ENCODE measurements around the gene NTN5.
"Not testable (repeated sequence)": the region's sequence is repeated elsewhere in the genome, so short reads cannot be mapped to it uniquely, and the experiment has no call there.

NTN5 gene

GRCh38 chr19:48669903-48670668 lies 2.7 kb downstream of the NTN5 start:
- ATAC-seq: no peak
- no peak for DNase-seq

GRCh38 chr19:48668761-48669160 lies 4.1 kb downstream of the NTN5 start:
- DNase-seq: no peak
- no peak for ATAC-seq

- ATAC-seq (no peak), DNase-seq (no peak)
Observed at GRCh38 chr19:48668332-48668731, 4.5 kb downstream of the NTN5 start.

- no peak for ATAC-seq
Observed at GRCh38 chr19:48665786-48666185, 7.0 kb downstream of the NTN5 start.

GRCh38 chr19:48664476-48664875 lies 8.3 kb downstream of the NTN5 start:
- ATAC-seq (no peak), DNase-seq (no peak)

More at GRCh38 chr19:48665786-48666185, 7.0 kb downstream of the NTN5 start:
- DNase-seq: no peak

- ATAC-seq: no peak
- DNase-seq: no peak
Observed at GRCh38 chr19:48663667-48664066, 9.2 kb downstream of the NTN5 start.

GRCh38 chr19:48661711-48662090 lies 11.1 kb downstream of the NTN5 start:
- ATAC-seq (no peak), DNase-seq (no peak)

- ATAC-seq (peak; percentile 89), DNase-seq (peak; percentile 87)
Observed at GRCh38 chr19:48660852-48661710, 11.7 kb downstream of the NTN5 start.

GRCh38 chr19:48659768-48660167 lies 13.0 kb downstream of the NTN5 start:
- DNase-seq (no peak), ATAC-seq (no peak)

GRCh38 chr19:48658483-48658882 lies 14.3 kb downstream of the NTN5 start:
- DNase-seq (no peak), ATAC-seq (no peak)

- not testable (repeated sequence) for DNase-seq, ATAC-seq
Observed at GRCh38 chr19:48657828-48658227, 15.0 kb downstream of the NTN5 start.

- DNase-seq: no peak
- ATAC-seq: no peak
Observed at GRCh38 chr19:48656840-48657474, 15.9 kb downstream of the NTN5 start.

GRCh38 chr19:48654299-48655059 lies 18.3 kb downstream of the NTN5 start:
- ATAC-seq: no peak
- no peak for DNase-seq

- no peak for DNase-seq
- no peak for ATAC-seq
Observed at GRCh38 chr19:48651683-48652048, 21.2 kb downstream of the NTN5 start.

- DNase-seq: no peak
Observed at GRCh38 chr19:48650974-48651682, 21.7 kb downstream of the NTN5 start.

GRCh38 chr19:48648134-48648533 lies 24.7 kb downstream of the NTN5 start:
- no peak for DNase-seq
- no peak for ATAC-seq

More at GRCh38 chr19:48650974-48651682, 21.7 kb downstream of the NTN5 start:
- ATAC-seq: no peak

- DNase-seq (no peak), ATAC-seq (no peak)
Observed at GRCh38 chr19:48646722-48647216, 26.0 kb downstream of the NTN5 start.

- peak; percentile 88 for ATAC-seq
- DNase-seq: peak; percentile 93
Observed at GRCh38 chr19:48646001-48646721, 26.7 kb downstream of the NTN5 start, which contains the start of gene CA11. TSS of gene CA11 (minus strand) at chr19:48646187. CDS start at chr19:48645632, 555 bp downstream.

- DNase-seq: no peak
- ATAC-seq: no peak
Observed at GRCh38 chr19:48645620-48646000, 27.2 kb downstream of the NTN5 start.

GRCh38 chr19:48644839-48645619 lies 27.8 kb downstream of the NTN5 start:
- peak; percentile 74 for DNase-seq
- ATAC-seq: peak; percentile 80
